HCT116 (cell line): ENCODE measurements around the gene AACS.

ENCODE experiments used
- CEBPB ChIP-seq: IDR thresholded peaks from 2 replicates; pipeline ENCODE4 v1.6.1; 2012; ENCODE audit warnings: low read depth
- ELF1 ChIP-seq: IDR thresholded peaks from 2 replicates; pipeline ENCODE4 v1.6.1; 2012; ENCODE audit warnings: low read depth, borderline replicate concordance
- EZH2 ChIP-seq: fragments of 200-600 bp; sonication (generic); IDR thresholded peaks from 2 replicates; pipeline ENCODE4 v1.6.1; 2017; ENCODE audit warnings: antibody characterized with exemption, mixed run types
- POLR2A ChIP-seq: IDR thresholded peaks from 2 replicates; pipeline ENCODE4 v1.7.0; 2011; ENCODE audit warnings: borderline replicate concordance; ENCODE audit not compliant: insufficient read depth, insufficient read length; ENCODE audit errors: extremely low read depth
- POLR2AphosphoS5 ChIP-seq: IDR thresholded peaks from 2 replicates; pipeline ENCODE4 v1.6.1; 2011; ENCODE audit warnings: mild to moderate bottlenecking, low read depth, low read length, moderate library complexity
- RAD21 ChIP-seq: IDR thresholded peaks from 2 replicates; pipeline ENCODE4 v1.6.1; 2012; ENCODE audit warnings: low read depth, mild to moderate bottlenecking
- ZNF274 ChIP-seq: fragments of 200-500 bp; sonication (Bioruptor generic); IDR thresholded peaks from 2 replicates; pipeline ENCODE4 v1.6.1; 2014; ENCODE audit warnings: mild to moderate bottlenecking, low read depth, low read length, inconsistent platforms
- TF ChIP-seq, protein P1 (sequence below), 3 experiments: fragments of 200-600 bp in 1 of 3; sonication (generic) in 1 of 3; IDR thresholded peaks in 2 of 3; conservative IDR thresholded peaks in 1 of 3; 2 replicates each; pipeline ENCODE4 v1.5.1; 2012 to 2017; ENCODE audit warnings: low read depth in 2 of 3, low read length in 2 of 3, antibody characterized with exemption in 1 of 3, borderline replicate concordance in 1 of 3, control low read depth in 1 of 3, mild to moderate bottlenecking in 1 of 3, mixed read lengths in 1 of 3, mixed run types in 1 of 3, moderate library complexity in 1 of 3; ENCODE audit not compliant: insufficient read depth in 1 of 3
- TF ChIP-seq, protein P2 (sequence below): IDR thresholded peaks from 2 replicates; pipeline ENCODE4 v1.6.1; 2012

DNA sequence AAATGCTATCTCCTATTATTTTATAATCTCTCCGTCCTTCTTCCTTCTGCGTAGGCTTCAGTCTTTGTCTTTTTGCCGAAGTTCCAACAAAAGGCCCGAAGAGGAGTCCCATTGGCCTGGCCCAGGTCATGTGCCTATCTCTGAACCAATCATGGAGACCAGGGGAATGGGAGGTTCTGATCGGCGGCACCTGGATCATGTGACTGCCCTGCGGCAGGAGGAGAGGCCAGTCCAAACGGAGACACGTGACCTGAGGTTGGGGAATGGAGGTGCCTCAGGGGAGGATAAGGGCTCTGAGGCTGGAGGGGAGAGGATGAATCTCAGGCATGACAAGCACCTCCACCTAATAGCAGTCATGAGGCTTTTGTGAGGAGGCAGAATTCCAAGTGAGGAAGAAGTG, 86.0 kb downstream of the AACS start:
- TF ChIP-seq, protein P1, sequence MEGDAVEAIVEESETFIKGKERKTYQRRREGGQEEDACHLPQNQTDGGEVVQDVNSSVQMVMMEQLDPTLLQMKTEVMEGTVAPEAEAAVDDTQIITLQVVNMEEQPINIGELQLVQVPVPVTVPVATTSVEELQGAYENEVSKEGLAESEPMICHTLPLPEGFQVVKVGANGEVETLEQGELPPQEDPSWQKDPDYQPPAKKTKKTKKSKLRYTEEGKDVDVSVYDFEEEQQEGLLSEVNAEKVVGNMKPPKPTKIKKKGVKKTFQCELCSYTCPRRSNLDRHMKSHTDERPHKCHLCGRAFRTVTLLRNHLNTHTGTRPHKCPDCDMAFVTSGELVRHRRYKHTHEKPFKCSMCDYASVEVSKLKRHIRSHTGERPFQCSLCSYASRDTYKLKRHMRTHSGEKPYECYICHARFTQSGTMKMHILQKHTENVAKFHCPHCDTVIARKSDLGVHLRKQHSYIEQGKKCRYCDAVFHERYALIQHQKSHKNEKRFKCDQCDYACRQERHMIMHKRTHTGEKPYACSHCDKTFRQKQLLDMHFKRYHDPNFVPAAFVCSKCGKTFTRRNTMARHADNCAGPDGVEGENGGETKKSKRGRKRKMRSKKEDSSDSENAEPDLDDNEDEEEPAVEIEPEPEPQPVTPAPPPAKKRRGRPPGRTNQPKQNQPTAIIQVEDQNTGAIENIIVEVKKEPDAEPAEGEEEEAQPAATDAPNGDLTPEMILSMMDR (IDR thresholded peaks at IDR 0.05 in 2 of 3, conservative IDR thresholded peaks at IDR 0.05 in 1 of 3; ENCODE audit: borderline replicate concordance in 1 of 3, insufficient read depth in 1 of 3, low read depth in 2 of 3, low read length in 2 of 3) = no peak
- TF ChIP-seq ZNF274 (no peak), POLR2AphosphoS5 (no peak), POLR2A (no peak), ELF1 (no peak), EZH2 (no peak), CEBPB (no peak), RAD21 (no peak)
- TF ChIP-seq, protein P2, sequence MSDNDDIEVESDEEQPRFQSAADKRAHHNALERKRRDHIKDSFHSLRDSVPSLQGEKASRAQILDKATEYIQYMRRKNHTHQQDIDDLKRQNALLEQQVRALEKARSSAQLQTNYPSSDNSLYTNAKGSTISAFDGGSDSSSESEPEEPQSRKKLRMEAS = no peak
